ENCODE data around the gene RNF123. TPM values are rescaled to one million over a fixed set of nuclear protein-coding genes. Genes with fewer than 3 reads are reported as not detected.
A peak's percentile ranks its signal among the peaks of the same experiment; 100 is the strongest.

RNF123 gene
- total RNA-seq, 4 donors from 2014 or later = 12.8 to 28.4 (median 26.5) TPM

GRCh38 chr3:49727154-49727923, 38.0 kb downstream of the RNF123 start:
- intact Hi-C loops (cut with DNase I; ENCODE audit: low total_unique reads) = loop anchor here (10.0 kb wide), 1 partner anchor 57 kb away; the partner anchor contains the start of gene IP6K1
- TF ChIP-seq POLR2A (IDR thresholded peaks at IDR 0.05) = no peak
- TF ChIP-seq CTCF (IDR thresholded peaks at IDR 0.05) = no peak
- peak in 1 of 2 donors; percentile 84 for DNase-seq (ENCODE audit: low spot score in 2 of 2)
- 83 to 94% methylated on average over 14 to 19 of the region's 19 CpGs for WGBS, 2 donors
- H3K4me3 ChIP-seq (ENCODE audit: low read depth, poor library complexity, severe bottlenecking) = no peak overlapping the region

- WGBS, 2 donors = 89 to 94% methylated on average over 15 of the region's 15 CpGs
- DNase-seq (ENCODE audit: low spot score in 2 of 2) = peak in 1 of 2 donors; percentile 76
- intact Hi-C loops (cut with DNase I; ENCODE audit: low total_unique reads) = loop anchor here (10.0 kb wide), 1 partner anchor 57 kb away; the partner anchor contains the start of gene IP6K1
Measured at GRCh38 chr3:49727924-49728361, 38.6 kb downstream of the RNF123 start.

GRCh38 chr3:49729966-49730609, 40.7 kb downstream of the RNF123 start:
- intact Hi-C loops (cut with DNase I; ENCODE audit: low total_unique reads) = loop anchor here (10.0 kb wide), 1 partner anchor 55 kb away; the partner anchor contains the start of gene IP6K1
- 96 to 100% methylated on average over 4 of the region's 4 CpGs for WGBS, 2 donors
- H3K4me3 ChIP-seq (ENCODE audit: low read depth, poor library complexity, severe bottlenecking) = no peak overlapping the region
- TF ChIP-seq POLR2A (IDR thresholded peaks at IDR 0.05) (no peak), CTCF (IDR thresholded peaks at IDR 0.05) (no peak)
- DNase-seq (ENCODE audit: low spot score in 2 of 2) = peak in 1 of 2 donors; percentile 53

More at GRCh38 chr3:49727924-49728361, 38.6 kb downstream of the RNF123 start:
- H3K4me3 ChIP-seq (ENCODE audit: low read depth, poor library complexity, severe bottlenecking) = no peak overlapping the region
- TF ChIP-seq POLR2A (IDR thresholded peaks at IDR 0.05) (no peak), CTCF (IDR thresholded peaks at IDR 0.05) (no peak)

- WGBS, 2 donors = 91% methylated on average over 11 of the region's 11 CpGs
- H3K4me3 ChIP-seq (ENCODE audit: low read depth, poor library complexity, severe bottlenecking) = no peak overlapping the region
- no peak for TF ChIP-seq POLR2A (IDR thresholded peaks at IDR 0.05)
- no peak for TF ChIP-seq CTCF (IDR thresholded peaks at IDR 0.05)
- DNase-seq (ENCODE audit: low spot score in 2 of 2) = peak in 1 of 2 donors; percentile 74
- intact Hi-C loops (cut with DNase I; ENCODE audit: low total_unique reads) = no loop called here
Measured at GRCh38 chr3:49732597-49732996, 43.2 kb downstream of the RNF123 start.

GRCh38 chr3:49733551-49733950, 44.2 kb downstream of the RNF123 start:
- WGBS, 2 donors = 83 to 100% methylated on average over 1 of the region's 1 CpG
- peak in 1 of 2 donors; percentile 42 for DNase-seq (ENCODE audit: low spot score in 2 of 2)

More at GRCh38 chr3:49733551-49733950, 44.2 kb downstream of the RNF123 start:
- no peak overlapping the region for H3K4me3 ChIP-seq (ENCODE audit: low read depth, poor library complexity, severe bottlenecking)
- intact Hi-C loops (cut with DNase I; ENCODE audit: low total_unique reads) = no loop called here
- no peak for TF ChIP-seq CTCF (IDR thresholded peaks at IDR 0.05)
- TF ChIP-seq POLR2A (IDR thresholded peaks at IDR 0.05) = no peak
